ENCODE results near the gene POLR2L.

POLR2L gene

GRCh38 chr11:868802-869201 is 26.5 kb upstream of the POLR2L start:
- DNase-seq (ENCODE audit: low read depth), result no peak

DNA sequence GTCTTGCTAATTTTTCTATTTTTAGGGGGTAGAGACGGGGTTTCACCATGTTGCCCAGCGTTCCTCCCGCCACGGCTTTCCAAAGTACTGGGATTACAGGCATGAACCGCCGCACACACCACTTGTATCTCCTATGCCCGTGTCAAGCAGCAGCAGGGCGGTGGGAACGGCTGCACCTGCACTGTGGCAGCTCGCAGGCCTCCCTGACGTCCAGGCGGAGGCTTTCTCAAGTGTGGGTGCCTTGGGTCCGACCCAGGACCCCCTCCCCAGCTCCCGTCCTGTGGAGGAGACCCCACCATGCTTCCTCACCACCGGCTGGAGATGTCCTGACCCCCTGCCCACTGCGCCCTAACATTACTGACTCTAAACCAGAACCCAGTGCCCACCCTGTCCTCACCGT is 26.1 kb upstream of the POLR2L start:
- no peak for DNase-seq (ENCODE audit: low read depth)

DNA sequence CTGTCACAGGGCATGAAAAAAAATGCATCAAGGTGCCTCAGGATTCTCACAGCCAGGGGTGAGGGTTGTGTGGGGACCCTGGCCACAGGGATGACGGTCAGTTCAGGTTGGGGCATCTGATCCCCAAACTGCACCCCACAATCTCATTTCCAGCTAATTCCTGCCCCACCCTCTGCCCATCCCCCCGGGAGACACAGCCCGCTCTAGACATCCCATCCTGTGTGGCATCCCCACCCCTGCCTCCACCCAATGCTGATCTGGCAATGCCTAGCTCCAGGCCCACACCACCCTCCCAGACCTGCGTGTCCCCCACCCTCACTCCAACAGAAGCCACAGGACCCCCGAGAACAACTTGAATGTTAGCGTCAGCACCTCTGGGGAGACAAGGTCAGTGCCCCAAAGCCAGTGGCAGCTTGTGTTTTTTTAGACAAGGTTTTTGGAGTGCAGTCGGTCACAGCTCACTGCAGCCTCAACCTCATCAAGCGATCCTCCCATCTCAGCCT is 25.6 kb upstream of the POLR2L start:
- DNase-seq (ENCODE audit: low read depth), result no peak

GRCh38 chr11:866481-866880 is 24.2 kb upstream of the POLR2L start:
- DNase-seq (ENCODE audit: low read depth), result no peak

DNA sequence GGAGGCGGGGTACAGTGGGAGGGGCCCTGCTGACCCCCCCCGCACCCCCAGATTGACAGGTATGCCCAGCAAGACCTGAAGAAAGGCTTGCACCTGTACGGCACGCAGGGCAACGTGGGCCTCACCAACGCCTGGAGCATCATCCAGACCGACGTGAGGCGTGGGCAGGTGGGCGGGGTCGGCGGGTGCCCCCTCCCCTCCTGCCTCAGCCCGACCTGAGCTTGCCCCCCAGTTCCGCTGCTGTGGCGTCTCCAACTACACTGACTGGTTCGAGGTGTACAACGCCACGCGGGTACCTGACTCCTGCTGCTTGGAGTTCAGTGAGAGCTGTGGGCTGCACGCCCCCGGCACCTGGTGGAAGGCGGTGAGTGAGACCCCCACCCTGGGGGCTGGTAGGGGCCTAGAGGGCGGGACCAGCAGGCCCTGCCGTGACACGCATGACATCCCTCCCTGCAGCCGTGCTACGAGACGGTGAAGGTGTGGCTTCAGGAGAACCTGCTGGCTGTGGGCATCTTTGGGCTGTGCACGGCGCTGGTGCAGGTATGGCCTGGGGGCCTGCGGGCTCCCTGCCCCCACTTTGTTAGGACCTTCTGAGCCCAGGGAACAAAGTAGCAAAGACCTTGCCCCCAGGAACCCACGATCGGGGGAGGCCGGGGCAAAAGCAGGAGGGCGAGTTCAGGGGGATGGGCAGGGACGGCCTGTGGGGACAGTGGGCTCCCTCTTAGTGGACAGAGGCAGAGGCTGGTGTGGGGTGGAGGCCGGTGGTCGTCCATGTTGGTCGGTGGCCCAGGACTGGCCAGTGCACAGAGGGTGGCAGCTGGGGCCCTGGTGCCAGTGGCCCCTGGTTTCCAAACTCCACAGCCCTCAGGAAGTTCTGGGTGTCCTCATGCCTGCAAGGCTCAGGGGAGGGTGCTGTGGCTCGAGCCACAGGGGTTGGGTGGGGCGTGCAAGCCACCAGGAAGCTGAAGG is 23.4 kb upstream of the POLR2L start:
- no peak for DNase-seq (ENCODE audit: low read depth)

DNA sequence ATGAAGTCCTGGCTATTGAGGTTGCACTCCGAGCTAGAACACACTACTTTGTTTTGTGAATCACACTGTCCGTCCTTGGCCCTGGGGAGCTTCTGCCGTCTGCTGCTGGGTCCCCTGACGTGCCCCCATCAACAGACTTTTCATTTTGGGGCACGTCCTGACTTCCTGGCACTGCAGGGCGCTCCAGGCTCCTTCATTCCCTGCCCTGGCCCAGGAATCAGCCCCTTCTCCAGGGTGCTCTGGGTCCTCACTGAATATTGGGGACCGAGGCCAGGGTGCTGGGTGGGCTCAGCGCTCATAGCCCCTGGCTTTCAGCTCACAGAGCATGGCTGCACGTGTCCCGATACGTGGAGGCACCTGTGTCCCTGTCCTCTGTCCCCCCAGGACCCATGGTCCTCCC is 22.6 kb upstream of the POLR2L start:
- no peak for DNase-seq (ENCODE audit: low read depth)

GRCh38 chr11:863910-864827 is 21.8 kb upstream of the POLR2L start:
- no peak for DNase-seq (ENCODE audit: low read depth)

DNA sequence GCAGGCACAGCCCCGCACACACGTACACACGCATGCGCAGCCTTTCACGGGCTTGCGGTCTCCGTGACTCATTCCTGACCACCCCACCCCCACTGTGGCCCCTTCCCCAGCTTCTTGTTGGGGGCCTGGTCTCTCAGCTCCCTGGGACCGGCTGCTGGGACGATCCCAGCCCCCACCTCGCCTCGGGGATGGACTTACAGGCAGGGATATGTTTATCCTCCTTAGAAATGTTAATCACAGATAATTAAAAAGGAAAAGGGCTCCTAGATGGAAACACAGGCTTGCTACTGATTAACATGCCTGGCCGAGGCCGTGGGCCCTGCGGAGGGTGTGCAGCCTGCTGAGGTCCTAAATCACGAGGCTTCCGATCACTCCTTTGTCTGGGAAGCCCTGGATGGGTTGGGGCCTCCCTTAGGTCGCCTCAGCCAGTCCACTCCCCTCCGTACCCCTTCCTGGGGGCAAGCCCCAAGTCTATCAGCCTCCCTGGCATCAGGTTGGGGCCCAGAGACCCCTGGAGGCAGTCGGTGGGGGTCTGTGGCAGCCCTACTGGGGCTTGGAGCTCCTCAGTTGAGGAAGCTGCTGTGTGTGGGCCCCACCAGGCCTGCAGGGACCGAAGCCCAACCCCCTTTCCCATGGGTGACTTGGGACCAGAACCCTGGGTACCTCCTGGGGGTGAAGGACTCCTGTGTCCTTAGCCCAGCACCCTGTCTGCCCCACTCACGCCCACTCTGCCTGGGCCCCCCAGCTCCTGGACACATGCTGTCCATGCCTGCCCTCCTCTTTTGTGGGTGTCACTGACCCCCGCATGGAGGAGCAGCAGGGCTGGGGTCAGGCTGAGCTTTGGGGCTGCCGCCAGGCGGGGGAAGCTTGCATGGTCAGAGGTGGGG is 20.9 kb upstream of the POLR2L start:
- DNase-seq (ENCODE audit: low read depth), result no peak

- no peak for DNase-seq (ENCODE audit: low read depth)
These were observed 20.3 kb upstream of the POLR2L start for GRCh38 chr11:862696-863022.

GRCh38 chr11:862081-862661 is 19.8 kb upstream of the POLR2L start:
- DNase-seq (ENCODE audit: low read depth), result no peak

GRCh38 chr11:861105-861479 is 18.8 kb upstream of the POLR2L start:
- no peak for DNase-seq (ENCODE audit: low read depth)

- no peak for DNase-seq (ENCODE audit: low read depth)
These were observed 18.1 kb upstream of the POLR2L start for GRCh38 chr11:860234-861104.

DNA sequence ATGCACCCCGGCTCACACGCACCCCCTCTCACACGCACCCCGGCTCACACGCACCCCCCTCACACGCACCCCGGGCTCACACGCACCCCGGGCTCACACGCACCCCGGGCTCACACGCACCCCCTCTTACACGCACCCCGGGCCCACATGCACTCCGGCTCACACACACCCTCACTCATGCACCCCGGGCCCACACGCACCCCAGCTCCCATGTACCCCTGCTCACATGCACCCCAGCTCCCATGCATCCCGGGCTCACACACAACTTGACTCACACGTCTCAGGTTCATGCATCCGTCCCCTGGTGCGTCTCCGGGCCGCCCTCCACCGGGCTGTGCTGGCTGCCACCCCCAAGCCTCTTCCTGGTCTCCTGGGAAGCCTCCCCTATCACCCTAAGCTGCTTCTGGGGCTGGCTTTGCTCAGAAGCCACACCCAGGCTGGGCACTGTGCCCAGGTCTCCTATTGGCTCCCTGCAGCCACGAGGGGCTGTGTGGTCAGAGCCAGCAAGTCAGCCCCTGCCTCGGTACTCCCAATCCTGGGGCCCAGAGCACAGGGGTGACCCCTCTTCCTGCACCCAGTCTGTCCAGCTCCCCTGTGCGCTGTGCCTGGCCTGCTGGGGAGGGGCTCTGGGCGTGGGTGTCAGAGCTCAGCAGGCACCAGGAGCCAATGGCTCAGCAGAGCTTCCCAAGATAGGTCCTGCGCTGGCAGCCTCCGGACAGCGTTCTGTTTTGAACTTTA is 17.2 kb upstream of the POLR2L start:
- peak; percentile 59 for DNase-seq (ENCODE audit: low read depth)

DNA sequence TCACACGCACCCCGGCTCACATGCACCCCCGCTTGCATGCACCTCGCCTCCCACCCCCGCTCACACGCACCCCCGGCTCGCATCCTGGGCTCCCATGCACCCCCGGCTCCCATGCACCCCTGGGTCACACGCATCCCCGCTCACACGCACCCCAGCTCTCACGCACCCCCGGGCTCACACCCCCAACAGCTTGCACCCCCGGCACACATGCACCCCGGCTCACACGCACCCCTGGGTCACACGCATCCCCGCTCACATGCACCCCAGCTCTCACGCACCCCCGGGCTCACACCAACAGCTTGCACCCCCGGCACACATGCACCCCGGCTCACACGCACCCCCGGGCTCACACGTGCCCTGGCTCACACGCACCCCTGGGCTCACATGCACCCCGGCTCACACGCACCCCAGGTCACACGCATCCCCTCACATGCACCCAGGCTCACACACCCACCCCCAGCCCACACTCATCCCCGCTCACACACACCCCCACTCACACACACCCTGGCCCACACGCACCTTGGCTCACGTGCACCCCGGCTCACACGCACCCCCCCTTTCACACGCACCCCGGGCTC is 16.5 kb upstream of the POLR2L start:
- no peak for DNase-seq (ENCODE audit: low read depth)

- no peak for DNase-seq (ENCODE audit: low read depth)
These were observed 15.9 kb upstream of the POLR2L start for GRCh38 chr11:858053-858761.

DNA sequence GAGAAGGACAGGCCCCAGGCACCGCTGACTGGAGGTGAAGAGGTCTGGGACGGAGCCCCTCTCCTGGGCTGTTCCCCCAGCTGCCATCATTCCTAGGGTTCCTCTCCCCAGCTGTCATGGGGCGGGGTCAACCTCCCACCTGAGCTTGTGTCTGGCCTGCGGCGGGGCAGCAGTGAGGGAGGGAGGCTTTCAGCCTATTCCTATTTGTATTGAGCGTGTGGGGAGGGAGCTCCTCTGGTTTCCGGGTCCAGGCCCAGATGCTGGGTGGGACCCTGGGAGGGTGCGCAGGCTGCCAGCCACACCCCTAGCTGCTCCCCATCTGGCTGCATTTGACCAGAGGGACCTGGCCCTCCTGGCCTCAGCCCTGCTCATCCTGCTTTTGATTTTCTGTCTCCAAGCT is 14.1 kb upstream of the POLR2L start:
- DNase-seq (ENCODE audit: low read depth), result no peak

DNA sequence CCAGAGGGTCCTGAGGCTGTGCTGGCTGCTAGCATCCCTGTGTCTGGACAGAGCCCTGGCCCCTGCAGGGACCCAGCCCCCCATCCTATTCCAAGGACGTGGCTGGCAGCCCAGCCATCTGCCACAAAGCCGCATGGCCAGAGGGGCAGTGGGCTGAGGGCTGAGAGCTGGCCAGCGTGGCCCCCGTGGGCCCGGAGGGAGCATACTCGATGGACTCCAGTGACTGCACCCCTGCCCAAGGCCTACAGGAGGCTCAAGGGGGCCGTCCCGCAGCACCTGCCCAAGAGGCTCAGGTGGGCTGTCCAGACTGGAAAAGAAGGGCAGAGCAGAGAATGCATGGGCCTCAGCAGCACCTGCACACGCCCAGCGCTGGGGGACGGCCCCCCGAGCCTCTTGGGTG is 13.5 kb upstream of the POLR2L start:
- no peak for DNase-seq (ENCODE audit: low read depth)

DNA sequence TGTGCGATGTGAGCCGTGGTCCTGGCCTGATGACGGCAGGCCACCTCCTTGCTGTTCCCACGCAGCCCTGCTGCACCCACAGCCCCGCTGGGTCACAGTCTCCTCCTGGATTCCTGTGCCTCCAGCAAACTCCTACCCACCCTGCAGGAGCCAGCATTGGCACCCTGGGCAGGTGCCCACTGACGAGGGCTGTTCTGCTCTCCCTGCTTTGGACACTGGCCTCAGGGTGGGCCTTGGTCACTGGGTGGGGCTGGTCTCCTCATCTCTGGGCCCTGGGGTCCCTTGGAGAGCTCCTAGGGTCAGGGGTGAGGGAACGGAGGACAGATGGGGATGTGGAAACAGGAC is 13.0 kb upstream of the POLR2L start:
- DNase-seq (ENCODE audit: low read depth), result no peak
